ENCODE data around the gene TUBB6.

GRCh38 chr18:12369211-12369610 lies 61.2 kb downstream of the TUBB6 start:
- TF ChIP-seq CTCF (IDR thresholded peaks at IDR 0.05): no peak
- no peak for TF ChIP-seq EZH2 (IDR thresholded peaks at IDR 0.05; ENCODE audit: borderline replicate concordance, insufficient read depth, low read depth, low read length, poor library complexity, severe bottlenecking)
